ENCODE measurements around the gene OR6A2.
"Not testable (repeated sequence)": the region's sequence is repeated elsewhere in the genome, so short reads cannot be mapped to it uniquely, and the experiment has no call there.

OR6A2 gene

GRCh38 chr11:6799402-6799801, at the start of gene OR6A2:
Gene OR6A2, minus strand, starts transcription at chr11:6799689. Its CDS starts 3,981 bp downstream, at chr11:6795708.
- no peak for DNase-seq

- DNase-seq = no peak
These were observed 45.9 kb upstream of the OR6A2 start, which contains the start of gene OR10A5 for GRCh38 chr11:6845383-6845782. Gene OR10A5, plus strand, starts transcription at chr11:6845683. Its CDS starts 0 bp downstream, at chr11:6845683.

GRCh38 chr11:6844356-6844755, 44.9 kb upstream of the OR6A2 start:
- DNase-seq = no peak

- no peak for DNase-seq
These were observed 44.2 kb upstream of the OR6A2 start for GRCh38 chr11:6843670-6844069.

GRCh38 chr11:6841694-6842093, 42.2 kb upstream of the OR6A2 start:
- no peak for DNase-seq

- no peak for DNase-seq
These were observed 34.5 kb upstream of the OR6A2 start for GRCh38 chr11:6834021-6834420.

DNA sequence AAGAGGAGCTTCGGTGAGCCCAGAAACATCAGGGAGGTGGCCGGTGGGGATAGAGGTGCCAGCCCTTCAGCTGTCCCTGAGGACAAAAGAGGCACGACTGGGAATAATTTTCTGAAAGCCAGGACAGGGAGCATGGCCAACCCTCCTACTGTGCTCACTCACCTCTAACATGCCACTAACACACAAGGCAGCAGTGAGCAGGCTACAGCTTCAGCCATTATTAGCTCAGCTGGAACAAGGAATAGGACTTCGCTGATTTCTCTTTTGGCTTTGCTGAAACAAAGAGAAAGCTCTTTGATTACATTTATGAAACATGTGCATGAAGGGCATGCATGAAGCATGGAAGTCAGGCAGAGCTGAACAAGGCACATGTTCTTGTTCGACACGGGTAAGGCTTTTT, 33.9 kb upstream of the OR6A2 start:
- no peak for DNase-seq

DNA sequence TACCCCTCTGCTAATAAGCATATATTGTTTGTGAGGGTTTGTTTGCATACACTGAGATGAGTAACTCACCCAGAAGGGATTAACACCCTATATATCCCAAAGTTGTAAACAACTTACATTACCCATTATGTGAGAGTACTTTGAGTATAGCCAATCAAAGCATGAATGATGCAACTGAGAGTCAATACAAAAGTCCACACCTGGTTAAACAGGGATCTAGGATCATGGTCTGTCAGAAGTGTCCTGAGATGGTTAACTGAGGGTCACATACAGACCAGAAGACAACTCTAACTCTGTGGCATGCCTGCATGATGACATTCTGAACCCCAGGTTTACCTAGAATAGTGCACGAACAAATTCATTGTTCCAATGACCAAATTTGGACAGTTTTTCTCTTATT, 28.6 kb upstream of the OR6A2 start:
- DNase-seq = no peak

DNA sequence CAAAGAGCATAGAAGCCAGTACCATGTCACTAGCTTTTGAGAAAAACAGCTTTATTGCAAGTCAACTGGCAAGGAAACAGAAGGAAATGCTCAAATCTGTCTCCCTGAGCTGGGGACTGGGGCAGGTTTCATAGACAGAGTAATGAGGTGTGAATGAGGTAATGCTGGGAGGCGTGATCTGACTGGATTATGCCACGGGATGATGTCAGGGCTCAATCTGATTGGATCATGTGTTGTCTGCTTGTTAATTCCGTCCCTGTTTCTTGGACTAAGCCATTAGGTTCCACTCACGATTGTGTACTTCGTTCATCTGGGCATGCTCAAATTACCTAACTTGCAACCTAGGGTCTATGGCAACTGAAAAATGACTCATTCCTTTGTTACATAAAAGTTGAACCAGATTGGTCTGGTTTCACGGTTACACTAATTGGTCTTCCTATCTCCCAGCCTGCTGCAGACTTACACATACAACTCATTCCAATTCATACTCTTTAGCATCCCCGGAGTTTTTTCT, 25.8 kb upstream of the OR6A2 start:
- DNase-seq = no peak

DNA sequence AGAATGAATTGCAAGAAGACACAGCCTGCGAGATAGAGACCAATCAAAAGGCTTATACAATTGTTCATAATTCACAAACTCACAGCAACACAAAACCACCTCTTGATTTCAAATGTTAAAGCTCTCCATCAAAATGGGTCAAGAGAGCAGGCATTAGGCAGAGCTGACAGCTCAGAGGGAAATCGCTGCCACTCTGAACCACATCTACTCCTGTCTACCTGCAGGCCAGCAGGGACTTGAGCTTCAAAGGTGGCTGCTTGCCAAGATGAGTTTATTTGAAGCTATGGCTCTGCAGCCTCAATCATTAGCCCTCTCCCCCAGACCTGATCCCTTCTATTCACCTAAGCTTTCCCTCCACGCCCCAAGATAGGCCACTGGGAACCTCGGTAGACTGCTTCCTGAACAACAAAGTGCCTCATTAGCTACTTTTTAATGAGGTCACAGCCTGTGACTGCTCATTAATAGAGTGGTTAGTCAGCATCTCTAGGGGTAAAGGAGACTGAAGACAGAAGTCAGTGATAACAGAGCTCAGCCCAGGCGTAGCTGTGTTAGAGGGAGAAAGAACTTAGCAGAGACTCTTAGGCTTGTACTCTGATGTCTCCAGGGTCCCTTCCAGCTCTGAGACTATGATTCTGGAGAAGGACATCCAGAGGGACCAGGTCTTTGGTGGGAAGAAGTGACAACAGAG, 24.8 kb upstream of the OR6A2 start:
- no peak for DNase-seq

GRCh38 chr11:6818967-6819366, 19.5 kb upstream of the OR6A2 start:
- no peak for DNase-seq

GRCh38 chr11:6817694-6818093, 18.2 kb upstream of the OR6A2 start:
- DNase-seq = no peak

- no peak for DNase-seq
These were observed 14.2 kb upstream of the OR6A2 start for GRCh38 chr11:6813656-6814055.

- DNase-seq = peak; percentile 2 to 5
These were observed 13.0 kb upstream of the OR6A2 start for GRCh38 chr11:6812390-6813005.

DNA sequence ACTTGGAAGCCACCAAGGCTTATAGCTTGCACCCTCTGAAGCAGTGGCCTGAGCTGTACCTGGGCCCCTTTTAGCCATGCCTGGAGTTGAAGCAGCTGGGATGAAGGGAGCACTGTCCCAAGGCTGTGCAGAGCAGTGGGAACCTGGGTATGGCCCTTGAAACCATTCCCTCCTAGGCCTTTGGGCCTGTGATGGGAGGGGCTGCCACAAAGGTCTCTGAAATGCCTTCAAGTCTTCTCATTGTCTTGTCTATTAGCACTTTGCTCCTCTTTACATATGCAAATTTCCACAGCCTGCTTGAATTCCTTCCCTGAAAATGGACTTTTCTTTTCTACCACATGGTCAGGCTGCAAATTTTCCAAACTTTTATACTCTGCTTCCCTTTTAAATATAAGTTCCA, 1.6 kb upstream of the OR6A2 start:
- not testable (repeated sequence) for DNase-seq

DNA sequence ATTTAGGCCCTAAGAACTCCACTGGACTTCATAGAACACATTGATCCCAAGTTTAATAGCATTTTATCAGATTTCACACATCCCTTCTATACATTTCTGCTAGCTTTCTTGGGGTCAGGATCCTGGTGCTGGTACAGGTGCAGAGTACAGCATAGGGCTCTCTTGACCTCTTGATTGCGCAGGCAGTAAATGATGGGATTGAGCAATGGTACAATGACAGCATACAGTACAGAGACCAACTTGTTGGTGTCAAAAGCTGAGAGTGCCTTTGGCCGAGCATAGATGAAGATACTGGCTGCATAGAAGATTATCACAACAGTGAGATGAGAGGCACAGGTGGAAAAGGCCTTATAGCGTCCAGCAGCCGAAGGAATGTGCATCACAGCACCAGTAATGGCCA, 4.8 kb downstream of the OR6A2 start:
- DNase-seq = no peak

DNA sequence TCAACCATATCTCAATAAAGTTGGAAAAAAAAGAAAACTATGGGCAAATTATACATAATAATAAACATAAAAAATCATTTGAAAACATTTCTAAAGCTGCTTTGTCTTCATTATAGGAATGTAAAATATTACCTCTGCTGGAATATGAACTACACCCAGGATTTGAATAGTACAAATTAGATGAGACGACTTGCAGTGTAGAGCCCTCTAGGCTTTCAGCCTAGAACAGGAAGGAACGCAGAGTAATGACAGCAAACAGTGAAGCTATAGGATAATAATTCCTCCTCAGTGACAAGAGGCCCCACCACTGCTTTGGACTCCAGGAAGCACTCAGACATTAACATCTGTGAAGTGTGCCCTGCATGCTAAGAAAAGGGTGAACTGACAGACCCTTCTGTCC, 8.9 kb downstream of the OR6A2 start:
- DNase-seq = no peak

DNA sequence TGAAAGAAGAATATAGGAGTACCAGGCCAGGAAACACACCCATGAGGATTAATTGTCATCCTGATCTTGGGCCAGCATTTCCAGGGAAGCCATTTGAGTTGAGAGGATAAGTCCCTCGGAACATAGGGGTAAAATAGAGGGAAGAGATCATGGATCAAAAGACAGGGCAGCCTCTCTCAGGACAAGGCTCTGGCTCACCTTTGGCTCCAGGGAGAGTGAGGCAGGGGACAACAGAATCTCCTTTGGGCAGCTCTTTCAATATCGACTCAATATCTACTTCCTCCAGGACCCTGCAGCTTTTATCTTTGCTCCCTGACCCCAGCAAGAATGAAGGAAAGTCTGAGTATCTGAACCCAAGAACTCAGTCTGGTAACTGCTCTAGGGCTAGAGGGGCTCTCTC, 16.8 kb downstream of the OR6A2 start, which contains the start of gene OR2AG1:
Gene OR2AG1 (plus strand): TSS at position 301 of the 400 bp plus-strand sequence. CDS start 2,018 bp downstream, outside the sequence.
- no peak for DNase-seq

DNA sequence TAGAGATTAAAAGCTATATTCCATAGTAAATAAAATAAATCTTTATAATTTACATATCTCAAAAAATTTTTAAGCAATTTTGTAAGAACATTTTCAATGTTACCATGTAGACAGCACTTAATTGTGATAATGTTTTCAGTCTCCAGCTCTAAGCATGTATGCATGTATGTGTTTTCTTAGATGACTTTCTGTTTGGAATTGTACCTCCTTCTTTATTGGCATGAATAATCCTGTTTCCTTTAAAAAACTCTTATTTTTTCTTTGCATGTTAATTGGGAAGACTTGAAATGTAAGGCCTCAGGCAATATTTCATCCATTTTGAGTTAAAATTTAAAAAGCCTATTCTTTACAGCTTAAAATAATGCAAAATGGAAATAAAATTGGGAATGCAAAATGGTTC, 18.7 kb downstream of the OR6A2 start:
- no peak for DNase-seq

- no peak for DNase-seq
These were observed 21.0 kb downstream of the OR6A2 start for GRCh38 chr11:6778518-6778917.

DNA sequence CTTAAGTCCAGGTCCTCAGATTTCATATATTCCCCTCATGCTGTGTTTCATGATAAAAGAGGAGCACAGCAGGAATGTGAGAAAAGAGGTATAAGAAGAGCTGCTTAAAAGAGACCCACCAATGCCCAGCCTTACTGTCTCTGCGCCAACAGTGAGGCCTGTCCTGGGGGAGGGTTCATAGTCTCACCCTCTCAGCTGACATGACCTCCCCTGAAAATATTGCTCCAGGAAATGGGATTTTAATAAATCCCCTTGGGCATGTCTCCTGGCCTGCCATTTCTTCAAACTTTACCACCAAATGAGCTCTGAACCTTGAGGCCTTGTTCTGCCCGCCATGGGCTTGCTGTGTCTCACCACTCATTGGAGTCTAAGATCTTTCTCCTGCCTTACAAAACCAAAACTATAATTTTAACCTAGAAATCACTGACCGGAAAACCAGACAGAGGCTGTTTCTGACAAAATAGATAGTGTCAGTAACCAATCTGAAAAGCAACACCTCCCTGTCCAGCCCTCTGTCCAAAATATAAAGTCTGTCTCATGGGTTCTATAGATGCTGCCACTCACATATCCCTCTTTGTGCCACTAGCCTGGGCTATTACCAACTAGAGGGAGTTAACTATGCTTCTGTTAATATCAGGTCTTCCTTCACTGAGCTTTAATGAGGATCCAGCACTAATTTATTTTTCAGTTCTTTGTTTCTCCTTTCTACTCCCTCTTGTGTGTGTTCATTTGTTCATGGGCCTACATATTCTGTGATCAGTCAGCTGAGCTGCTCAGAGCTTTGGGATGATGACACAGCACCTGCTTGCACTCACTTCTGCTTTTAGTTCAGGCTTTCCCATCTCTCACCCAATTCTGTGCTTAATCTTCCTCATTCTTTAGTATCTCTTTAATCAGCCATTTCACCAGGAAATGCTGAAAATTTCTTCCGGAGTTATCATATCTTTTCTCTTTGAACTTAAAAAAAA, 27.3 kb downstream of the OR6A2 start, which contains the start of gene OR2AG2:
Gene OR2AG2 (minus strand): TSS at position 51 of the 968 bp plus-strand sequence. CDS start 3,019 bp downstream, outside the sequence.
- no peak for DNase-seq

- peak; percentile 58 to 63 for DNase-seq
These were observed 42.0 kb downstream of the OR6A2 start for GRCh38 chr11:6757373-6757967.

DNA sequence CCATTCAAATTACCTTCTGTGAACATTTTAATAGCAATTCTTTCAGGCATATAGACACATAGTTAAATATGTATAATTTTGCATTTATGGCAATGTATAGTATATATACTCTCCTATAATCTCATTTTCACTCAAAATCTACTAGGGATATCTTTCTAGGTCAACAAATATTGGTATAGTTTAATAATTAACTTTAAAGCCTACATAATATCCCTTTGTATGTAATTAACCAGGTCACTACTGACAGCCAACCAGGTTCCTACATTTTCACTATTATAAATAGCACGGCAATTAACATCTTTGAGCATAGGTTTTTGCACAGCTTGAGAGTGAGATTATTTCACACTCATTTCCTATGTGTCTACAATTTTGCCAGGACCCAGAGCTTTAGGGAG, 43.5 kb downstream of the OR6A2 start:
- no peak for DNase-seq

Measured in activated CD4-positive, alpha-beta T cell treated with anti-CD3 and anti-CD28 coated beads, Interleukin-2, amount 50 U/mL, for 4 hours (primary cell).